D341Med (cell line): ENCODE data around the gene PROM2.

ENCODE experiments used
- DNase-seq: peaks from one replicate; pipeline ENCODE4 v3.0.0; 2012; ENCODE audit warnings: low spot score

Gene PROM2

DNA sequence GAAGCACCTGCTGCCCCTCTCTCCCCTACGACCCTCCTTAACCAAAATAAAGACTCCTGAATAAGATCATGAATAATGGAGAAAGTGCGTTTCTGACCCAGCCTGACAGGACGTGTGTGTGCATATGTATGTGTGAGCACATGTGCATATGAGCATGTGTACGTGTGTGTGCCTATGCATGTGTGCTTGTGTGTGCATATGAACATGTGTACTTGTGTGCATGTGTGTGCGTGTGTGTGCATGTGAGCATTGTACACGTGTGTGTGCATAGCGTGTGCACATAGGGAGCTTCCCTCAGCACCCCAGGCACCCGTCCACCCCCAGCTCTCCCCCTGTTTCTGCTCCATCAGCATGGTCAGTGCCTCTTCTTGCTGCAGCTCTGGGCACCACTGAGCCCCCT, 33.6 kb downstream of the PROM2 start:
- no peak for DNase-seq

DNA sequence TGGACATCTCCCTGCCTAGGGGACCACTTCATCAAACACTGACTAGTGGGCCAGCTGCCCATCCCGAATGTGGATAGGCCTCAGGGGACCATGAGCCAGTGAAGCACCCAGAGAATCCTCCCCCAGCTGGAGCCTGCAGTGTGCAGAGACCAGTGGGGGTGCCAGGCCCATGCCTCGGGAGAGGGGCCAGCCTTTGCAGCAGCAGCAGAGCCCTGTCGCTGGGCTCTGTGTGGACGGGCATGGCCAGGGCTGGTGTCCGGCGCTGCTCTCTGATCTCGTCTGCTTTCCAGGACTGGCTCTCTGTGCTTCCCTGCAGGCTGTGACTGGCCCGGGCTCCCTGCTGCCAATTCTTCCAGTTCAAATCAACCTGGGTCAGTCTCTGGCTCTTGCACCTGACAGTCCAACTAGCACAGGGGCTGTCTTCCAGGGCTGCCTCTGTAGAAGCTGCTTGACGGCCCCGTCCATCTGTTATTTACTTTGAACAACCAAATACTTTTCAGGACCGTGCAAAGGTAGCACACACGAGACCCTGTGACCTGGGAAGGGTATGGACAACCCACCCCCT, 34.3 kb downstream of the PROM2 start:
- DNase-seq = no peak

DNA sequence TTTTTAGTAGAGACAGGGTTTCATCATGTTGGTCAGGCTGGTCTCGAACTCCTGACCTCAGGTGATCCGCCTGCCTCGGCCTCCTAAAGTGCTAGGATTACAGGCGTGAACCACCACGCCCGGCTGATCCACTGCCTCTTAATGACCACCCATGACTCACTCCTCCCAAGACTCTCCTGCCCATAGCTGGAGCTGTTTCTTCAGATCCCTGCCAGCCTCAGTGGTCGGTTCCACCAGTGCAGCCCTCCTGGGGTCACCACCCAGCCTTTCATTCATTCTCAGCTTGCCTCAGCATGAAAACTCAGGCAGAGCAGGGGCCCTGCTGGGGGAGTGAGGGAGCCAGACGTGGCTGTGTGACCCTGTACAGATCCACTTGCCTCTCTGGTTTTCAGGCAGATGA, 35.4 kb downstream of the PROM2 start:
- DNase-seq = no peak

DNA sequence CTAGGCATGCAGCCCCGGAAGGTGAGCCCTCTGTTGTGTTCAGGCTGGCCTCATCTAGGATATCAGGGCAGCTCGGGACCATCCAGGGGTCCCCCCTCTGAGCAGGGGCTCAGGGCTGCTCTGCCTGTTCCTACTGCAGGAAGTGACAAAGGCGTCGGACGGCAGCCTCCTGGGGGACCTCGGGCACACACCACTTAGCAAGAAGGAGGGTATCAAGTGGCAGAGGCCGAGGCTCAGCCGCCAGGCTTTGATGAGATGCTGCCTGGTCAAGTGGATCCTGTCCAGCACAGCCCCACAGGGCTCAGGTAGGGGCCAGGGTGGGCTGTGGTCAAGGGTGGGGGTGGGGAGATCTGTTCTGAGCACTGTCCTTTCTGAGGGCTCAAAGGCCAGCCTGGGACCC, 36.0 kb downstream of the PROM2 start:
- no peak for DNase-seq

DNA sequence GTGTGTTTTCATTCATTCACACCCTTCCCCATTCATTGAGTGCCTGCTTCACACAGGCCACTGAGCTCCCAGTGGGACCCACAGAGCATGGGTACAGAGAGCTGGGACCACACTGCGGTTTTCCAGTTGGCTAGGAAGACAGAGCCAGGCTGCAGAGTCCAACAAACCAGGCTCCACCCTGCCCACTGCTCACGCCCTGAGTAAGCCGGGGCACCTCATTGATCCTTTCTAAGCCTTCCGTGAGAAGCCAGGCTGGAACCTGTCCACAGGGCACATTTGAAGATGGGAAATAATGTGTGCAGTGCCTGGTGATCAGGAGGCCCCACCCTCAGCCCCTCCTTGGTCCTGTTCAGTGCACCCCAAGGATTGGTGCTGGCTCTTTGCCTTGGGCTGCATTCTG, 36.4 kb downstream of the PROM2 start:
- no peak for DNase-seq

DNA sequence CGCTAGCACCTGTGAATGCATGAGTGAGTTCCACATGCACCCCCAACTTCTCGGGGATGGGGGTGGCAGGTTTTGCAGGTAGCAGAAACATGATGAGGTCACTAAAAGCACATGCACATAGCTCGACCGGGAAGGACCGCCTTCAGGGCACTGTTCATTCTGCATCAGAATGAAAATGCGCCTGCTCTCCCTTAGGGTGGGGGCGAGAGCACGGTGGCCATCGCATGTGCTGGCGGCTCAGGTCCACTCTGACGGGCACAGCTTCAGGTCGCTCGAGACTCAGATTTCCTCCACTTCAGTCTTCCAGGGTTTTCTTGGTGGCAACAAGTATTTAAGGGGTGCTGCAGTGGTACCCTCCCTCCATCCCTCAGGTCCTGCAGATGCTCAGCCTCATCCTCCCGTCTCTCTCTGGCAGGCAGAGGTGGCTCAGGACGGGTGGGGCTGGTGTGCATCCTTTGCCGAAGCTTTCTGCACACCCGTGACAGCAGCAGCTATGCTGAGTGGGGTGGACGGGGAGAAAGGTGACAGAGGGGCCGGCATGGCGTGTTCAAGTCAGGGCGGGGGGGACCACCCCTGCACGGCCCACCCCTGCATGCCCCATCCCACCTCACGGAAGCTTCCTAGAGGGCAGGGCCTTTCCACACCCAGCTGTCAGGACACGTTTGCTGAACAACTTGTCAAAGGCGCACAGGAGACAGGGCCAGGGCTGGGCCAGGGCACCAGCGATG, 37.7 kb downstream of the PROM2 start:
- DNase-seq = no peak

DNA sequence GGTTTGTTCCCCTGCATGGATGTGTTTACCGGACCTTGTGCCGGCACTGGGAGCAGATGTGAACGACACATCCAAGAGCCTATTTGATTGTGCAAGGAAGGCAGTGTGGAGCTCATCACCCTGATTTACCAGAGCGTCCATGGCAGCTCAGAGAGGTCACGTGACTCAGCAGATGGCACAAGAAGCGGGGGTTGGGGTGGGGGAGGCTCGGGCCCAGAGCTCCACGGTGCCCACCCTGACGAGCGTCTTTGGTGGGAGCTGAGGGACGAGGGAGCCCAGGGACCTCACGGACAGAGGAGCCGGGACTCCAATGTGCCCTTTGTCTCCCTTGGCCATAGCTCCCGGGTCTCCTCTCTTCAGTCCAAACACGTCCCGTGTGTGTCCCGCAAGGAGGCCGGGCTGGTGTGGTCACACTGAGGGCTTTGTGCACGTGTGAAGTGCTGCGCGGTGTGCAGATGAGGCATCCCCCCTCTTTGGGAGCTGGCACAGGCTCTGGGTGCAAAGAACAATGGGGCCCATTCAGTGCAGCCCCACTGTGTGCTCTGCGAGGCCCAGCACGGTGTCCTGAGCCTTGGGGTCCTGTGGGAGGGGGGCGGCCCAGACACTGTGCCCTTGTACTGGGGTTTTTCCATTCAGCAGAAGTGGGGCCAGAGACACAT, 38.4 kb downstream of the PROM2 start:
- no peak for DNase-seq

DNA sequence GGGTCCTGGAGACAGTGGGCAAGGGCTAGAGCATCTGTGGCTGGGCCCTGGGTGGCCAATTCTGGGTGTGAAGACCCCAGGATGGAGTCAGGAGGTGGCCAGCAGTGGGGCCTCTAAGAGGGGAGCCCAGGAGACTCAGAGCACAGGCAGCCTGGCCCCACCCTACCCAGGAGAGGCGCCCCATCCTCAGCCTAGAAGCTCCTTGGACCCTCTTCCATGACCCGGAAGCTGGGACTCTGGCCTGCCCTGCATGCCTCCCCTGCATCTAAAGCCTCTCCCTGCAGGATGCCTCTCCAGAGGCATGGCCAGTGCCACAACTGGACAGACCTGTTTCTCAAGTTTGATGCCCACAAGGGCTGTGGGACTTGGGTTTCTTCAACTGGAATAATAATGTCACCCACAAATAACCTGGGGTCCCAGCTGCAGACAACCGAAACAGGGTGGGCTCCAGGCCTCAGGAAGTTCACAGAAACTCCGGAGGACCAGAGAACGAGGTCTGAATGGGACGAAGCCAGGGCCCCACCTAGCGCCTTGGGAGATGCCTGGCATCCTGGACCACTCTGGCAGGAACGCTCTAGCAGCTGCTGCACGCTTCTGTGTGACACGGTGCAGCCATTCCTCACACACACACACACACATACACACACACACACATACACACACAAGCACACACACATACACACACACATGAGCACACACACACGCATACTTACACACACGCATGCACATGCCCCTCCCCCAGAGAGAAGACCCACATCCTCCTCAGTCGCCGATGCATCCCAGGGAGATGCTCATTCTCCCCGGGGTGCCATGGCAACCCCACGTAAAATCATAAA, 39.3 kb downstream of the PROM2 start:
- no peak for DNase-seq

DNA sequence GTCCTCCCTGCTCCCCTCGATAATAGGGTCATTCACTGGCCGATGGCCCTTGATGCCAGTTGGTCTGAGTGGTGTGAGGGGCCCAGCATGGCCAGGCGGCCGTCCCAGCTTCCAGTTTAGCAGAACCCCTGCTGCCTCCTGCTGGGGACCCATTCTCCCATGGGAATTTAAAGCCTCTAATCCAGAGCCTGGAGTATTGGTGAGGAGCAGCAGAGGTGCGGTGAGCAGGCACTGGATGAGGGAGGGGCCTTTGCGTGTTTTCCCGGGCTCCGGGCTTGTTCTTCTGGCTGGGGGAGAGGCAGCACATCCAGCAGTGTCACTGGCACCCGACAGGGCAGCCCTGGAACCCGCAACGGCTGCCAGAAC, 40.3 kb downstream of the PROM2 start:
- peak; percentile 72 for DNase-seq

DNA sequence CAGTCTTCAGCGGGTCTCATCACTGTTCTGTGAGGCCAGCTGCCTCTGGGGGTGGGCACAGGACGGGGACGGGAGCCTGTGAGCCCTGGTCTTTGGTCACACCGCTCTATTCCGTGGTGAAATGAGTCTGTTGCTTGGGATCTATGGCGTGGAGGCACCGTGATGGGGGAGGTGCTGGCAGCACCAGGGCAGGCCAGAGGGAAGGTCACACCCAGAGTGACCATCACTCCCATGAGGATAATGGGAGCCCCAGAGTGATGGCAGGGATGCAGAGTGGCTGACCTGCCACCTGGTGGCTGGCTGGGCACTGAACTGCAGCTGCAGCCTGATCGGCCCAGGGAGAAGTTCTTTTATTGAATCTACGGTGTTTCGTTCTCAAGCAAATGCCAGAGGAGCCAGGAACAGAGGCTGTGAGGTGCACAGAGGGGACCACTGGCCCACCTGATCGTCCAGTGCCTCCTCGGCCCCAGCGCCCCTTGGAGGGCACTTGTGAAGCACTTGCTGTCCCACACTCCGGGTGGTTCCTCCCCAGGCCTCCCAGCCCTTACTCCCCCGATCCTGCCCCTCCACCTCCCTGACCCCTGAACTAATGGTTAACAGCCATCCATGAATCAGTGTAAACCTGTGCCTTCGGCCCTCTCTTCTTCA, 40.8 kb downstream of the PROM2 start:
- peak; percentile 63 for DNase-seq

DNA sequence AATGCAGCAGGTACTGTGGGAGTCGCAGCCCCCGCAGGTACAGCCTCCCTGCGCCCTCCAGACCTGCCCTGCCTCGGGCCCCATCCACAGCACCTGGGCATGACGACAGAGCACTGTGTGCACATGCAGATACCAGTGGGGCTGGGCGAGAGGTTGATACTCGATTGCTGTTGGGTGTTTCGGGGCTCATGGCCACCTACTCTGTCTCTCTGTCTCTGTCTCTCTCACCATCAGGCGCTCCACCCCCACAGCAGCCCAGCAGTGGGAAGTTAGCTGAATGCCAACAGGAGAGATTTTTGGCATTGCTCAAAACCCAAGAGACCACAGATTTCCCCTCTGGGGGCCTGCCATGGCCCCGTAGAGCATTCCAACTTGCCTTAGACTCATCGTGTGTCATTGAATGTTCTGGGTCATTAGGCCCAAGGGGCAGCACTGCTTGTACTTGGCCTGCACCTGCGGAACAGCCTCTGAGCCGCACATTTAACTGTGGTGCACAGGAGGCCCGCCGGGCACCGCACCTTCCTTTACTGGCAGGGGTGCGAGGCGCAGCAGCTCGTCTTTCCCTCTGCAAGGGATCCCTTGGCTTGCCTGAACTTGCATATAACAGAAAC, 41.7 kb downstream of the PROM2 start:
- DNase-seq = no peak

DNA sequence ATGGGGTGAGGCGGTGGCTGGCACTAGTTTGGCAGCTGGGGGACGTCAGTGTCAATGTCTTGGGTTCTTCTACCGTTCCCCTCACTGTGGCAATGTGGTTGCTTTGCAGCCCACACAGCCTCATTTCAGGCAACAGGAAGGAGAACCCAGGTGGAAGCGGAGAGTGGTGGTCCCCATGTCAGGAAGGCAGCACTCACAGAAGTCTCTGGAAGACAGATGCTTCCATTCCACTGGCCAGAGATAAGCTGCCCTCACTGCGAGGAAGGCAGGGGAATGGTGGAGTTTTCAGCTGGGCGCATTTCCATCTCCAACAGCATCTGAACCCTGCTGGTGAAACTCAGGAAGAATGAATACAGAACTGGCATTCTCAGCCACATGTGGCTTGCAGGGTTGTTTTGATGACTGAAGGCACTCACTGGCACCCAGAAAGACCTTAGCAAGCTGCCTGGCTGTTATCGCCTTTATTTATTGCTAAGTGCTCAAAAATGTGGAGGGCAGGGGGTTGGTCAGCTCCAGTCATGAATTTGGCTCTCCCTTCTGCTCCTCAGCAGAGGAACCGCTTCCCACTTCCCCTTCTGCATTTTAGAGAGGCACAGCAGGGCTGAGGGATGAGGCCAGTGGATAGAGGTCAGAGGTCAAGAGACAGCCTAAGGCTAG, 42.3 kb downstream of the PROM2 start:
- no peak for DNase-seq

DNA sequence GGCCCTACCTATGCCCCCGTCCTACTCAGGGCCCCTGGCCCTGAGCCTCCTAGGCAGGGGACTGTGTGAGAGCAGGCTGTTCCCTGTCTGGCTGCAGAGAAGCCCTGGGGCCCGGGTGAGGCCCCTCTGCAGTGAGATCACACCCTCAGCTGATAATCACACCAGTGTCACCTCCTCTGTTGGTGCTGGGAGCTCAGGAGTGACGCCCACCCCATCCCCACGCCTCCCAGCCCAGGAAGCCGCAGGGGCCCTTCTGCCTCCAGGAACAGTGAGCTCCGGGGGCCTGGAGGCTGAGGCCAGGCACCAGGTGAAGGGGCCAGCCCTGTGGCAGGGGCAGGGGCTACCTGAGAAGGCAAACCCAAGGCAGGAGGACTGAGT, 42.9 kb downstream of the PROM2 start:
- DNase-seq = no peak

DNA sequence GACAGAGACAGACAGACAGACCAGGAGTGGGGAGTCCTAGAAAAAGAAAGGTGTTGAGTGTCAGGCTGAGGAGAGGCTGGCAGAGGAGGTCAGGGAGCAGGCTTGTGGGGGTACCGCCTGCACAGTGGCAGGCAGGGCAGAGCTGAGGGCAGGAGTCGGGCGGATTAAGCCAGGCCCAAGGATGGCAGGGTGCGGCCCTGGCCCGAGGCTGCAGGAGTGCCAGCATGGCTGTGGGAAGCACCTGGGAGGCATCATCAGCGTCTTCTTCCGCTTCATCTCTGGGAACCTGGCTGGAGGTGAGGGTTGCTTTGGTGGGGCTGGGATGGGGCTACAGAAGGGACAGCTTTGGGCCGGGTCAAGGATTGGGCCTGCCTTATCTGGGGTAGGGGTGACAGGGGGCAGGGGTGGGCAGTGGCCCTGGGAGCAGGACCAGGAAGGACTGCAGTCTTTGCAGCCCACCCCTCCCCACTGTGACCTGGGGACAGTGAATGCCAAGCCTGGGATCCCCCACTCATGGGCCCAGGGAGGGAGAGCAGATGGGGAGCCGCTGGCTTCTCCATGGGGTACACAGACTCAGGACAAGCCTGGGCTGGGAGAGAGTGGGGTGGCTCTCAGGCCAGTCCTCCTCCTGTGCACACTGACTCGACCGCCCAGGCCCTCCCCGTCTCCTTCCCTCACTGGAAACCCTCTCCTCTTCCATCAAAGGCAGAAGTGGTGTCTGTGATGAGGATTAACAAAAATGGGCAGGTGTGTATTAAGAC, 43.6 kb downstream of the PROM2 start:
- no peak for DNase-seq

DNA sequence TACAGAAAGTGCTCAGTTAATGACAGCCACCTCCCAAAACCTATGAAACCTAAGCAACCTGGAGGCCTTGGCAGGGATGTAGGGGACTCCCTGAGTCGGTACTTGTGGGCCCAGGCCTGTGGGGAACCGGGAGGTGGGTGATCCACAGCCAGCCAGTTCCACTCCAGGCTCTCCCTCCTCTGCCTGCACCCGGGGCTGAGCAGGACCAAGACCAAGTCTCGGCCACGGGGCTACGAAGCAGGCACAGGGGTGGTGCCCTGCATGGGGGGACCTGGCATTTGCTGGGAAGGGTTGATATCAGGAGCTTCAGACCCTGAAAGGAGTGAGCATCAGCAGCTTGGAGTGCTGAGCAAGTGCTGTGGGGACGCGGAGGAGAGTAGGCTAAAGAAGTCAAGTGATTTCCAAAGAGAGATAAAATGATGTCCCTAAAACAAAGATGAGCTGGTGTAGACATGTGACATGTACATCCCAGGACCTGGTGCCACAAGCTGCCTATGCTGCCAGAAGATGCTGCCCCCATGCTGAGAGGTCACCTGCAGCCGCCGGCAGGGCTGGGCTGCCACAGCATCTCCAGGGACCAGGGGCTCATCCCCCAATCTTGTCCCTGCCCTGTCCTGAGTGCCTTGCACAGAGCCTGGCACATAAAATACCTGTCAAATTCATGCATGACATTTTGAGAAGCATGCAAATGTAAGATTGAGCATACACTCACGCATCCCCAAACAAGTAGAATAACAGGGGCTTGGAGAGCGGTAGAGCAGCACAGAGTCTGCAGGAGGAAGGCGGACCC, 44.4 kb downstream of the PROM2 start:
- DNase-seq = no peak

DNA sequence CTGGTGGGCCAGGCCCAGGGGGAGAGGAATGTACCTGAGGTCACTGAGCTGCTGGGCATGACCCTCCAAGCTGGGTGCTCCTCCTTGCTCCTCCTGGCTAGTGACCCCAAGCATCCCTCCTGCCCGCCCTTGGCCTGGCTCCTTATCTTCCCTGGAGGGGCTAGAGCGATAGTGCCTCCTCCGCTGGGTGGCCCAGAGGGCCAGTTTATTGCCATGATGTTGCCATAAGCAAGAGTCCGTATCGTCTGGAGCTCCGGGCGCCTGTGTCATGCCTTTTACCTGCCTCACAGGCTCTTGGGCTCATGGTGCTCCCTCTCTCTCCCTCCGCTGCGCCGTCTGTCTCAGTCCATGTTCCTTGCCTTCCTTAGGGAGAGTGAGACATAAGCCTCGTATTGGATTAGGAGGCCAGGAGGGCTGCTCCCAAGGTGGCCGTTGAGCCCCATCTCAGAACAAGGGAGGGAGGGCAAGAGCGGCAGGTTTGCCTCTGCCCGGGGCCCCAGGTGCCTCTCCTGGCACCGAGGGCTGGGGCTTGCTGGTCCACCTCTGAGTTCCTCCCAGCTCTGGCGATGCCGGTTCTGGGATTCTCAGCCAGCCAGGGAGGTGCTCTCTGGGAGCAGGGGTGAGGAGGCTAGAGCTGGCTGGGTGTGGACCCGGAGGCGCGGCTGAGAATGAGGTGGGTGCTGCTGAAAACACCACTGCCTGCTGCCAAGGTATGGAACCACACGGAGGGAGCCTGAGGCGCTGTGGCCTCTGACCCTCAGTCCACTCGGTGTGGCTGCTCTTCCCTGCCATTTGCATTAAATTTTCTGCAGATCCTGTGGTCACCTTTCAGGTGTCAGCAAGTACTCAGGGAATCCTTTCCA, 45.5 kb downstream of the PROM2 start:
- no peak for DNase-seq

DNA sequence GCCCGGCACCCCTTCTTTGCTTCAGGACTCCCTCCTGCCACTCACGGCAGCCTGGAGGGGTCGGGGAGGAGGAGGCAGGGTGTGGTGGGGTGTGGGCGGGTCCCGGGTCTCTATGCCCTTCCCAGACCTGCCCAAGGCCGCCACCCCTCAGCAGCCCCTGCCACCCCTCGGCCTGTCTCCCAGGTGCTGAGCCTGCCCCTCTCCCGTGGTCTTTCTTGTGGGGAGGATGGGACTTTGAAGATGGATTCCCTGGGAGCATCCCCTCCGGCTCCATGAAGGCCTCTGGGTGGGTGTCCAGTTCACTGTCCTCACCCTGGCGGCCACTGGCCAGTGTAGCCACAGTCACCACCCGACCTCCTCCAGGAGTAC, 46.1 kb downstream of the PROM2 start:
- DNase-seq = no peak

DNA sequence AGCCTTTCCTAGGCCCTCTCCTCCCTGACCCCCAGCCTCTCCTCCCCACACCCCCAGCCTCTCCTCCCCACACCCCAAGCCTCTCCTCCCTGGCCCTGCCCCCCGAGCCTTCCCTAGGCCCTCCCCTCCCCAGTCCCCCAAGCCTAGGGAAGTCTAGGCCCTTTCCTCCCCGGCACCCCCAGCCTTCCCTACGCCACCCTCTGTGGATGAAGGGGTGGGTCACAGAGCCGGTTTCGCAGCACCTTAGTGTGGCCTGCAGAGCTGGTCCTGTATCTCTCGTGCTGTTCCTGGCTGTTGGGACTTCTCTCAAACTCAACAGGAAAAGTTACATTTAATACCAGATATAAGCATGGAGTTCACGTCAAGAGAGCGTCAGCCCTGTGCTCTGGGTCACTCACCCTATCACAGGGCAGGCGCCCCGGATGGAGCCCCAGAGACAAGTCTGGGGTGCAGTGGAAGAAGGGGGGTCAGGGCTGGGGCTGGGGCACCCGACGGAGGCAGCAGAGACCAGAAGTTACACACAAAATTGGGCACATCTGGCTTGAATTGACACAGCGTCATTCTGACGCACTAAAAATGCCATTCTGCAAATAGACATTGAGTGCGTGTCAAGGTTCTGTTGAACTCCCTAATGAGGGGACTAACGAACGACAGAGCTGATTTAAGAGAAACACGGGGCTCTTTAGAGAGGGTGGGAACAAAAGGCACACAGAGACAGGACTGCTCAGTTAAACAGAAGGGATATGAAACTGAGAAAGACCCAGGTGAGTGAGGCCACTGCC, 46.9 kb downstream of the PROM2 start:
- no peak for DNase-seq
